Mucosa of gallbladder (tissue), 1 donor: ENCODE results near the gene KNSTRN. TPM values are rescaled to one million over a fixed set of nuclear protein-coding genes. Genes with fewer than 3 reads are reported as not detected.
A peak's percentile ranks its signal among the peaks of the same experiment; 100 is the strongest.

Source experiments
- DNase-seq: peaks from one replicate; pipeline ENCODE4 v3.0.0-alpha.2; 2020; ENCODE audit warnings: low spot score
- total RNA-seq: library from RNA; stranded (reverse); gene quantifications from one replicate; pipeline ENCODE4 v1.2.1, GENCODE V29; 2021
- donor health status: DM: no; HTN: no; CAD: no.

KNSTRN gene
- total RNA-seq, 1 donor from 2014 or later = 12.2 TPM

- DNase-seq = no peak
These were observed 15.3 kb downstream of the KNSTRN start for GRCh38 chr15:40397688-40398412.

- peak; percentile 25 for DNase-seq
These were observed 15.9 kb downstream of the KNSTRN start for GRCh38 chr15:40398413-40398873.

GRCh38 chr15:40399370-40399769, 16.8 kb downstream of the KNSTRN start:
- DNase-seq = no peak

GRCh38 chr15:40405501-40406381, 23.2 kb downstream of the KNSTRN start, which contains the start of gene IVD:
TSS of gene IVD (plus strand) at chr15:40405795. CDS start at chr15:40405828, 33 bp downstream.
- DNase-seq = peak; percentile 97

GRCh38 chr15:40407330-40407990, 24.9 kb downstream of the KNSTRN start:
- no peak for DNase-seq

GRCh38 chr15:40409366-40409765, 26.8 kb downstream of the KNSTRN start:
- DNase-seq = no peak

- no peak for DNase-seq
These were observed 28.0 kb downstream of the KNSTRN start for GRCh38 chr15:40410476-40410875.

- peak; percentile 83 for DNase-seq
These were observed 29.7 kb downstream of the KNSTRN start for GRCh38 chr15:40412095-40412759.

- no peak for DNase-seq
These were observed 30.5 kb downstream of the KNSTRN start for GRCh38 chr15:40413036-40413435.

GRCh38 chr15:40414816-40415215, 32.3 kb downstream of the KNSTRN start:
- DNase-seq = no peak

- DNase-seq = no peak
These were observed 32.7 kb downstream of the KNSTRN start for GRCh38 chr15:40415226-40415625.

GRCh38 chr15:40416056-40416455, 33.5 kb downstream of the KNSTRN start:
- DNase-seq = no peak

- DNase-seq = no peak
These were observed 35.6 kb downstream of the KNSTRN start for GRCh38 chr15:40418126-40418525.

GRCh38 chr15:40420071-40420713, 37.7 kb downstream of the KNSTRN start:
- no peak for DNase-seq

- peak; percentile 86 for DNase-seq
These were observed 38.3 kb downstream of the KNSTRN start for GRCh38 chr15:40420793-40421192.

- peak; percentile 78 for DNase-seq
These were observed 39.0 kb downstream of the KNSTRN start for GRCh38 chr15:40421246-40422157.

GRCh38 chr15:40424483-40425115, 42.1 kb downstream of the KNSTRN start:
- no peak for DNase-seq

GRCh38 chr15:40425681-40426080, 43.2 kb downstream of the KNSTRN start:
- no peak for DNase-seq

- DNase-seq = no peak
These were observed 44.7 kb downstream of the KNSTRN start for GRCh38 chr15:40427188-40427587.
